ENCODE measurements around the gene NUP98.

The NUP98 gene

GRCh38 chr11:3723014-3723708 lies 74.2 kb downstream of the NUP98 start:
- no peak for DNase-seq

- DNase-seq, result no peak
Observed at GRCh38 chr11:3722100-3722499, 75.3 kb downstream of the NUP98 start.

GRCh38 chr11:3720997-3721396 lies 76.4 kb downstream of the NUP98 start:
- DNase-seq, result no peak

GRCh38 chr11:3712274-3712673 lies 85.1 kb downstream of the NUP98 start:
- no peak for DNase-seq

GRCh38 chr11:3710485-3711259 lies 86.7 kb downstream of the NUP98 start:
- DNase-seq, result no peak

- DNase-seq, result no peak
Observed at GRCh38 chr11:3709977-3710376, 87.4 kb downstream of the NUP98 start.

- DNase-seq, result no peak
Observed at GRCh38 chr11:3707176-3707575, 90.2 kb downstream of the NUP98 start.

GRCh38 chr11:3703383-3703782 lies 94.0 kb downstream of the NUP98 start:
- no peak for DNase-seq

- DNase-seq, result no peak
Observed at GRCh38 chr11:3700910-3701309, 96.4 kb downstream of the NUP98 start.

GRCh38 chr11:3700410-3700809 lies 96.9 kb downstream of the NUP98 start:
- DNase-seq, result no peak

GRCh38 chr11:3686751-3687150 lies 110.6 kb downstream of the NUP98 start:
- DNase-seq, result no peak

- no peak for DNase-seq
Observed at GRCh38 chr11:3685923-3686322, 111.4 kb downstream of the NUP98 start.

- DNase-seq, result no peak
Observed at GRCh38 chr11:3684819-3685172, 112.6 kb downstream of the NUP98 start.

GRCh38 chr11:3684129-3684818 lies 113.1 kb downstream of the NUP98 start:
- no peak for DNase-seq

- DNase-seq, result no peak
Observed at GRCh38 chr11:3683039-3683438, 114.3 kb downstream of the NUP98 start.

- no peak for DNase-seq
Observed at GRCh38 chr11:3679077-3679476, 118.3 kb downstream of the NUP98 start.

- DNase-seq, result no peak
Observed at GRCh38 chr11:3675971-3676370, 121.4 kb downstream of the NUP98 start.

GRCh38 chr11:3674189-3674588 lies 123.2 kb downstream of the NUP98 start:
- no peak for DNase-seq

- DNase-seq, result no peak
Observed at GRCh38 chr11:3671334-3672254, 125.8 kb downstream of the NUP98 start, which contains the start of gene CHRNA10. TSS of gene CHRNA10 (minus strand) at chr11:3671384. CDS start at chr11:3671312, 72 bp downstream.

- DNase-seq, result no peak
Observed at GRCh38 chr11:3669742-3670183, 127.6 kb downstream of the NUP98 start.

- no peak for DNase-seq
Observed at GRCh38 chr11:3669128-3669527, 128.2 kb downstream of the NUP98 start.

GRCh38 chr11:3667149-3668035 lies 130.0 kb downstream of the NUP98 start:
- no peak for DNase-seq
